Limb (tissue), 2 donors: ENCODE data around the gene MX1.
"Not testable (repeated sequence)": the region's sequence is repeated elsewhere in the genome, so short reads cannot be mapped to it uniquely, and the experiment has no call there.

ENCODE experiments used
- DNase-seq, 2 donors: peaks; one replicate each; pipeline ENCODE4 v3.0.0-alpha.2; 2016; ENCODE audit errors: extremely low spot score in 2 of 2

The MX1 gene

GRCh38 chr21:41407541-41408460 lies 18.2 kb upstream of the MX1 start:
- no peak for DNase-seq

- DNase-seq, result no peak
These were observed 15.7 kb upstream of the MX1 start for GRCh38 chr21:41410361-41410760.

GRCh38 chr21:41410767-41411448 lies 15.1 kb upstream of the MX1 start:
- no peak for DNase-seq

- no peak for DNase-seq
These were observed 14.5 kb upstream of the MX1 start for GRCh38 chr21:41411449-41412089.

GRCh38 chr21:41417505-41417904 lies 8.5 kb upstream of the MX1 start:
- DNase-seq, result not testable (repeated sequence)

GRCh38 chr21:41418393-41418792 lies 7.6 kb upstream of the MX1 start:
- no peak for DNase-seq

GRCh38 chr21:41418956-41419680 lies 6.9 kb upstream of the MX1 start:
- DNase-seq, result no peak

GRCh38 chr21:41419921-41420862 lies 5.8 kb upstream of the MX1 start:
- peak; percentile 84 to 90 for DNase-seq

- not testable (repeated sequence) for DNase-seq
These were observed 5.0 kb upstream of the MX1 start for GRCh38 chr21:41420998-41421397.

GRCh38 chr21:41422546-41423304 lies 3.3 kb upstream of the MX1 start:
- DNase-seq, result no peak

- not testable (repeated sequence) for DNase-seq
These were observed 2.8 kb upstream of the MX1 start for GRCh38 chr21:41423305-41423636.

GRCh38 chr21:41425588-41425953 lies 468 bp upstream of the MX1 start:
- no peak for DNase-seq

GRCh38 chr21:41426676-41427404 lies 801 bp downstream of the MX1 start:
- no peak for DNase-seq

GRCh38 chr21:41427556-41427955 lies 1.5 kb downstream of the MX1 start:
- DNase-seq, result no peak

- DNase-seq, result no peak
These were observed 2.3 kb downstream of the MX1 start for GRCh38 chr21:41428311-41428710.

GRCh38 chr21:41428847-41429246 lies 2.8 kb downstream of the MX1 start:
- no peak for DNase-seq

- no peak for DNase-seq
These were observed 3.3 kb downstream of the MX1 start for GRCh38 chr21:41429305-41429704.

- no peak for DNase-seq
These were observed 4.0 kb downstream of the MX1 start for GRCh38 chr21:41429925-41430491.
